Thymus (tissue), 14 donors: ENCODE data around the gene PCDH11Y. TPM values are rescaled to one million over a fixed set of nuclear protein-coding genes. Genes with fewer than 3 reads are reported as not detected.
"Not testable (repeated sequence)": the region's sequence is repeated elsewhere in the genome, so short reads cannot be mapped to it uniquely, and the experiment has no call there.

Source experiments
- DNase-seq, 9 donors: peaks; one replicate each; pipeline ENCODE4 v3.0.0-alpha.2; 2013; ENCODE audit warnings: low spot score in 9 of 9, low read depth in 6 of 9, missing footprints in 1 of 9
- H3K27ac ChIP-seq, 2 donors: one replicate each; pipeline ENCODE4 v1.5.1; 2013; ENCODE audit warnings: control low read depth in 1 of 2, low read depth in 1 of 2, low read length in 1 of 2, mild to moderate bottlenecking in 1 of 2, moderate library complexity in 1 of 2
- H3K27me3 ChIP-seq, 2 donors: one replicate each; pipeline ENCODE4 v1.5.1; 2013; ENCODE audit warnings: low read length in 1 of 2; ENCODE audit not compliant: control insufficient read depth in 2 of 2, insufficient read depth in 1 of 2
- H3K36me3 ChIP-seq, 2 donors: one replicate each; pipeline ENCODE4 v1.5.1; 2013; ENCODE audit warnings: low read length in 1 of 2, mild to moderate bottlenecking in 1 of 2, moderate library complexity in 1 of 2; ENCODE audit not compliant: control insufficient read depth in 2 of 2, insufficient read depth in 2 of 2
- H3K4me1 ChIP-seq, 2 donors: one replicate each; pipeline ENCODE4 v1.5.1; 2013; ENCODE audit warnings: low read length in 2 of 2; ENCODE audit not compliant: control insufficient read depth in 2 of 2, insufficient read depth in 2 of 2
- H3K4me3 ChIP-seq, 2 donors: one replicate each; pipeline ENCODE4 v1.5.1; 2013; ENCODE audit warnings: low read length in 2 of 2, control low read depth in 1 of 2, mild to moderate bottlenecking in 1 of 2
- H3K9me3 ChIP-seq, 2 donors: one replicate each; pipeline ENCODE4 v1.5.1; 2013; ENCODE audit warnings: low read length in 1 of 2, mild to moderate bottlenecking in 1 of 2; ENCODE audit not compliant: control insufficient read depth in 2 of 2, insufficient read depth in 1 of 2
- WGBS: extraction: QIAGEN DNeasy Blood & Tissue Kit; methylation state at CpG from one replicate; pipeline ENCODE4 v1.1.7; 2013; 5-methylcytosine and 5-hydroxymethylcytosine counted together
- long read RNA-seq, 10 donors: transcript quantifications; one replicate each; lab custom pipeline, GENCODE V29; 2026
- polyA plus RNA-seq: library from polyadenylated mRNA; stranded (reverse); fragments of 200-250 nt; gene quantifications from one replicate; pipeline ENCODE4 v1.2.3, GENCODE V29; 2013
- total RNA-seq: library from RNA; stranded (reverse); fragments of 120-200 nt; gene quantifications from one replicate; pipeline ENCODE4 v1.2.4, GENCODE V29; 2013
- donor health status: healthy.

The PCDH11Y gene, protein sequence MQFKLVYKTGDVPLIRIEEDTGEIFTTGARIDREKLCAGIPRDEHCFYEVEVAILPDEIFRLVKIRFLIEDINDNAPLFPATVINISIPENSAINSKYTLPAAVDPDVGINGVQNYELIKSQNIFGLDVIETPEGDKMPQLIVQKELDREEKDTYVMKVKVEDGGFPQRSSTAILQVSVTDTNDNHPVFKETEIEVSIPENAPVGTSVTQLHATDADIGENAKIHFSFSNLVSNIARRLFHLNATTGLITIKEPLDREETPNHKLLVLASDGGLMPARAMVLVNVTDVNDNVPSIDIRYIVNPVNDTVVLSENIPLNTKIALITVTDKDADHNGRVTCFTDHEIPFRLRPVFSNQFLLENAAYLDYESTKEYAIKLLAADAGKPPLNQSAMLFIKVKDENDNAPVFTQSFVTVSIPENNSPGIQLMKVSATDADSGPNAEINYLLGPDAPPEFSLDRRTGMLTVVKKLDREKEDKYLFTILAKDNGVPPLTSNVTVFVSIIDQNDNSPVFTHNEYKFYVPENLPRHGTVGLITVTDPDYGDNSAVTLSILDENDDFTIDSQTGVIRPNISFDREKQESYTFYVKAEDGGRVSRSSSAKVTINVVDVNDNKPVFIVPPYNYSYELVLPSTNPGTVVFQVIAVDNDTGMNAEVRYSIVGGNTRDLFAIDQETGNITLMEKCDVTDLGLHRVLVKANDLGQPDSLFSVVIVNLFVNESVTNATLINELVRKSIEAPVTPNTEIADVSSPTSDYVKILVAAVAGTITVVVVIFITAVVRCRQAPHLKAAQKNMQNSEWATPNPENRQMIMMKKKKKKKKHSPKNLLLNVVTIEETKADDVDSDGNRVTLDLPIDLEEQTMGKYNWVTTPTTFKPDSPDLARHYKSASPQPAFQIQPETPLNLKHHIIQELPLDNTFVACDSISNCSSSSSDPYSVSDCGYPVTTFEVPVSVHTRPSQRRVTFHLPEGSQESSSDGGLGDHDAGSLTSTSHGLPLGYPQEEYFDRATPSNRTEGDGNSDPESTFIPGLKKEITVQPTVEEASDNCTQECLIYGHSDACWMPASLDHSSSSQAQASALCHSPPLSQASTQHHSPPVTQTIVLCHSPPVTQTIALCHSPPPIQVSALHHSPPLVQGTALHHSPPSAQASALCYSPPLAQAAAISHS (N-terminal part only)
- total RNA-seq (not detected), polyA plus RNA-seq (0.02 TPM)
- long read RNA-seq, donor 1 = 0 reads
- long read RNA-seq, donor 2 = 0 reads
- long read RNA-seq, donor 3 = 0 reads
- long read RNA-seq, donor 4 = 0 reads
- long read RNA-seq, donor 5 = 0 reads
- long read RNA-seq, donor 6 = 0 reads
- long read RNA-seq, donor 7 = 0 reads
- long read RNA-seq, donor 8 = 0 reads
- long read RNA-seq, donor 9 = 0 reads
- long read RNA-seq, donor 10 = 0 reads

DNA sequence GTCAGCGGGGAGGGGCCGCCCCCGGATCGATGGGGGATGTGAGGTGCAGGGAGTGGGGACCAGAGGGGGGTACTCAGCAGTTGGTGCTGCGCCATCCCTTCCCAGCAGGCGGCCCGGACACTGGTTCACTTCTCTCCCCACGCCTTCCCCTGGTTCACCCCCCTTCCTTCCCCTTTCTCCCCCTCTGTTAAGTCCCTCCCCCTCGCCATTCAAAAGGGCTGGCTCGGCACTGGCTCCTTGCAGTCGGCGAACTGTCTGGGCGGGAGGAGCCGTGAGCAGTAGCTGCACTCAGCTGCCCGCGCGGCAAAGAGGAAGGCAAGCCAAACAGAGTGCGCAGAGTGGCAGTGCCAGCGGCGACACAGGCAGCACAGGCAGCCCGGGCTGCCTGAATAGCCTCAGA lies at the start of gene PCDH11Y:
Gene PCDH11Y (plus strand): TSS at position 240 of the 400 bp plus-strand sequence. CDS start 56,804 bp downstream, outside the sequence.
- H3K27me3 ChIP-seq, H3K4me1 ChIP-seq, H3K9me3 ChIP-seq, DNase-seq, H3K36me3 ChIP-seq, H3K4me3 ChIP-seq, H3K27ac ChIP-seq: not testable (repeated sequence)
- 0% methylated on average over 12 of the region's 21 CpGs for WGBS

DNA sequence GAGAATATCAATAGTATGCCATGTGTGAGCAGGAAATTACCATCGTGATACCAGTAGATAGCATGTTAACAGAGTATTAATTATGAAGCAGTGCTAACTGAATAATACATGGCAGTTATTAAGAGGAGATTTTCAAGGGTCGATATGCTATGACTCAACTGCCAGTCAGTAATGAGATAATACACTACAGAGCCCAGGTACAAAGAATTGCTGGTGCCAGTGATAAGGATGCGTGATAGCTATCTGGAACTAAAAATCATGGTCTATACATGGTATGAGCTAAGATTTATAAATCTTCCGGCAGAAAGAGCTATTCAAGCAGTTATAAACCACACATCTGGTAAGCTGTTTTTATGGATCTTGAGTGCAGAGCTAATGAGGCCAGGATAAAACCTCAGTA lies 32.2 kb upstream of the PCDH11Y start:
- not testable (repeated sequence) for H3K27me3 ChIP-seq, DNase-seq, H3K9me3 ChIP-seq, H3K4me1 ChIP-seq, H3K4me3 ChIP-seq, H3K27ac ChIP-seq, H3K36me3 ChIP-seq
- WGBS = 92% methylated on average over 1 of the region's 4 CpGs

DNA sequence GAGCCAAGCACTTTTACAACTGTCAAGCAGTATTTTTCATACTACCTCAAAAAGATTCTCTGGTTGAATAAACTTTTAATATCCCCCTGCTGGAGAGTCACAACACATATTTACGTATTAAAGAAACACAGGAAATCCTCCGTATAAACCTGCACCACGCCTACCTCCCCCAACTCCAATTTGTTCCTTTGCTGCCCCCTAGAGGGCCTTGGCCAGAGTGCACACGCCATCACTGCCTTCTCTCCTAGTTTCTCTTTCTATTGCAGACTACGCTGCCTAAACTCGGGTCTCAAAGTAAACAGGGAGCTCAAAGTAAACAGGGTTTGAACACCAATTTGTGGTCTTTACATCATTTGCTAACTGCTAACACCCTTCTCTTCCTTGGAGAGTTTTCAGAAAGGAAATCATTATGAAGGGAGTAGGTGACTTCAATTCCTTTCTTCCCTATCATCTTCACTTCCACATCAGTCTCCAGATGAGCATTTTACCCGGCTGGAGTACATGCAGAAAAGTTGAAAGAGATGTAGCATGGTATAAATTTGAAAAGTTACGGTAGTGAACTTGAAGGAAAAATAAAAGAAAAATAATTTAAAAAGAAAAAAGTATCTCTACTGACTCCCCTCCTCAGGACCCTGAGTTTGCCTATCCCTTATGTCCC lies 8.2 kb upstream of the PCDH11Y start:
- WGBS = 14% methylated on average over 3 of the region's 8 CpGs
- not testable (repeated sequence) for H3K4me3 ChIP-seq, H3K27ac ChIP-seq, H3K4me1 ChIP-seq, H3K9me3 ChIP-seq, H3K36me3 ChIP-seq, DNase-seq, H3K27me3 ChIP-seq

DNA sequence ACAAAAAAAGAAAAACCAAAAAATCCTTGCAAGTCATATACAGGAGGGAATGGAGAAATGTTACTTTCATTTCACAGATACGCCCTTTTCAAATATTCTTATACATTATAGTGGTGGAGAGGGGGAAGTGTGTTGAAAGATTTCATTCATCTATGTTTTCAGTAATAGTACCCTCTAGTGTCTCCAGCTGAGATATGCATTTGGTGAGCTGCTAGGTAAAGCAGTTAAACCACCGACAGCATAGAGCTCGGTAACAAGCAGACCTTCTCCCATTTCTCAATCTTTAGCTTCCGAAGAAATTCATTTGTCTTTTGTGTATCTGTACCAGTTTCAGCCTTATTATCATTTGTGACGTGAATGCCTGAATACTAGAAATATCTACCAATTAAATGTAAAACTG lies 5.2 kb upstream of the PCDH11Y start:
- not testable (repeated sequence) for H3K36me3 ChIP-seq, H3K4me1 ChIP-seq, H3K27me3 ChIP-seq, DNase-seq, H3K9me3 ChIP-seq, H3K27ac ChIP-seq, H3K4me3 ChIP-seq
- WGBS = 50% methylated on average over 5 of the region's 5 CpGs

DNA sequence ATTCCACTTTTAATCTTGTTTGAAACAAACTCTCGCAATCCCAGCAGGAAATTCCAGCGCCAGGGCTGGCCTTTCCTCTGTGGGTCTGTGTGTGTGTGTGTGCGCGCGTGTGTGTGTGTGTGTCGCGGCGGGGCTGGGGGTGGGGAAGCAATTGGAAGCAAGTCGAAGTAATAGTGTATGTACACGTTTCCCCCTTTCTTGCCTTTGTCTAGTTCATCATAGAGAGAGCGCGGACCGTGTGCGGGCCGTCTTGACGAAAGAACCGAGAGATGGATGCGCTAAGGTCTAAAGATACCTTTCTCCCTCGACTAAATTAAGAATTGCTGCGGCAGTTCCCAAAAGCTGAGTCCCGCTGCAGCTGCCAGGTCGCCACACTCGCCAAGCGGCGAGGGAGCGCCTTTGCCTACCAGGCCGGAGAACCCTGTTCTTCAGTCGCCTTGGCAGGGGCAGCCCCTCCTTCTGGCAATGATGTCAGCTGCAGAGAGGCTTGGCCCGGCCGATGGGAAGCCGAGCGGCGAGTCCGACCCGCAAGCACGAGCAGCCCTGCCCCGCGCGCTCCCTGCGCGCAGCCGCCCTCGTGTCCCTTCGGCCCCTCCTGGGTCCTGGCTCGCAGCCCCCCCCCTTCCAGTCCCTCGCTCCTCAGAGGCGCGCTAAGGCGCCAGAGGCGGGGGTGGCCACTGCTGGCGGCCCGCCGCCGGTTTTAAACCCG lies 2.5 kb downstream of the PCDH11Y start:
- WGBS = 3% methylated on average over 31 of the region's 55 CpGs

DNA sequence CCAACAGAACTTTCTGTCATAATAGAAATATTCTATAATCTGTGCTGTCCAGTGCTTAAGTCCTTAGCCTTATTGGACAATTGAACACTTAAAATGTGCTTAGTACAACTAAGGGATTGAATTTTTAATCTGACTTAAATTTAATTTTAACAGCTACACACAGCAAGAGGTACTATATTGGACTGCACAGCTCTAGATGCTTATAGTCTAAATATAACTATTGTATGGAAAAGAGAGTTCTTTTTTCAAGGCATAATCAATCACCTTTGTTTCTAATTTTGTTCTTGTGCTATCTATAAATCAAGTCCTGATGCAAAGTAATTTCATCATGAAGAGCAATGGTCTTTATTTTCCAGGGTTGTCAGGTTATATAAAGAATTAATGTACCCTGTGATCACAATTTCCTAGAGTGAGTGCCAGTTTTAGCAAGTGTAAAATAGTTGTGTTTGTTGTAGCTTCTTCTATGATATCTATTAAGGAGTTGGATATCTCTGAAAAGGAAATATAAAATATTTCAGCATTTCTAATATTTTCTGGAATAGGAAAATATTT lies 39.0 kb downstream of the PCDH11Y start:
- DNase-seq, H3K4me3 ChIP-seq, H3K4me1 ChIP-seq, H3K27ac ChIP-seq, H3K9me3 ChIP-seq, H3K27me3 ChIP-seq, H3K36me3 ChIP-seq: not testable (repeated sequence)

More for the DNA sequence above, 2.5 kb downstream of the PCDH11Y start:
- not testable (repeated sequence) for H3K36me3 ChIP-seq, H3K27ac ChIP-seq, DNase-seq, H3K27me3 ChIP-seq, H3K4me3 ChIP-seq, H3K9me3 ChIP-seq, H3K4me1 ChIP-seq

DNA sequence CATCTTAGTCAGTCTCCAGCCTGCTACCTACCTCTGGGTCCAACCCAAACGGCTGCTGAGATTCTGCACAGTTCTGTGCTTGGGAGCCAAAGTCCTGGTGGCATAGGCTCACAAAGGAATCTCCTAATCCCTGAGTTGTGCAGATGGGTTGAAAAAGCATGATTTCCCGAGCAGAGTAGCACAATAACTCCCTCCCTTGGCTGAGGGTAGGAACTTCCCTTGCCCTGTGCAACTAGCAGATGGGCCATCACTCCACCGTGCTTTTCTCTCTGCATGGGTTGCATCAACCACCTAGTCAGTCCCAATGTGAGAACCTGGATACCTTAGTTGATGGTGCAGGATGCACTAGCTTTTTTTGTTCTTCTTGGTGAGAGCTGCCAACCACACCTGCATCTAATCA lies 82.9 kb downstream of the PCDH11Y start:
- not testable (repeated sequence) for DNase-seq

DNA sequence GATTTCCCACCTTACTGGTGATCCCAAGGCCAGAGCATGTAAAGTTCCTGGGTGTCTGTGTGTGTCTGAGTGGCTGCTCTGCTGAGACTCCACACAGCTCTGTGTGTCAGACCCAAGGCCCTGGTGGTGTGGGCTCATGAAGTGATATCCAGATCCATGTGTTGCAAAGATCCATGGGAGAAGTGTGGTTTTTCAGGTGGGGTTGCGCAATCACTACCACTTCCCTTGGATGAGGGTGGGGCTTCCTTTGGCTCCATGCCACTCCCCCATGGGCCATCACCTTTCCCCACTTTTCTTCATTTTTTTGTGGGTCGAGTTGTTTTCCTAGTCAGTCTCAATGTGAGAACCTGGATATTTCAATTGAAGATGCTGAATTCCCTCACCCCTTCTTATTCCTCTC lies 182.9 kb downstream of the PCDH11Y start:
- not testable (repeated sequence) for DNase-seq, H3K4me3 ChIP-seq, H3K36me3 ChIP-seq, H3K9me3 ChIP-seq, H3K27me3 ChIP-seq, H3K4me1 ChIP-seq, H3K27ac ChIP-seq
- WGBS = 98% methylated on average over 2 of the region's 2 CpGs

More for the DNA sequence above, 82.9 kb downstream of the PCDH11Y start:
- 69% methylated on average over 3 of the region's 3 CpGs for WGBS
- H3K9me3 ChIP-seq, H3K4me1 ChIP-seq, H3K27ac ChIP-seq, H3K27me3 ChIP-seq, H3K4me3 ChIP-seq, H3K36me3 ChIP-seq: not testable (repeated sequence)
